CD4-positive, alpha-beta T cell treated with Interleukin-6 for 4 hours (primary cell): ENCODE measurements around the gene ACSS3.
"Not testable (repeated sequence)": the region's sequence is repeated elsewhere in the genome, so short reads cannot be mapped to it uniquely, and the experiment has no call there.

ENCODE experiments used
- DNase-seq: peaks from one replicate; pipeline ENCODE4 v3.0.0-alpha.2; 2020; ENCODE audit warnings: mixed read lengths

Gene ACSS3

DNA sequence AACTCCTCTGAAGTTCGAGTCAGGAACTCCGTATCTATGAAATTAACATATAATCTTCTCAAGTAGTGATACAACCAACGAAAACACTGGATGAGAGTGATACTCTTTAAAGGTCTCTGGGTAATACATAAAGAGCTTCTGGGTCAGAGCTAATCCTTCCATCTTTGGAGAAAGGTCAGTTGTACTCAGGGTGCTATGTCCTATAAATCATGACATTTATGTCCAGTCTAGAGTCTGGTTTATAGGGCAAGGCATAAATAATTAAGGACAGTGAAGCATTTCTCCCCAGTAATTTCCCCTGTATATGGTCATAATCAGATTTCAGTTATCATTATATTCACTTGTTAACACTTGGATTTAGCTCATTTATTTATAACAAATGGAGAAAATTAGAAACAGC, 90.6 kb downstream of the ACSS3 start:
- DNase-seq: no peak

DNA sequence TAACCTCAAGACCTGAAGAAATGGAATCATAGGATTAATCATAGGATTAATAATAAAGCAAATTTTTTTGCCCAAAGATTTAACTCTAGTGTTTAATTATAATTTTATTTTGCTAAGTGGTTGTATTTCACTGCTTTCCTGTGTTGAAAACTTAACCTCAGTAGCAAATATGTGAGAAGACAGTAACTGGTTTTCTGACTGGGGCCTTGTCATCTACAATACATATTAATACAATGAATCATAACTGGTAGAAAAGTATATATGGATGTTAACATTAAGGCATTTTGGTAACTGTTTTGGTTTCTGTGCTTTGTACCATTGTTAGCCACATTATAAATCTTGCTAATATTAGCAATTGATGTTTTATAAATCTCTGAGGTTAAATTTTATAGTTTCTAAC, 92.2 kb downstream of the ACSS3 start:
- DNase-seq: no peak

DNA sequence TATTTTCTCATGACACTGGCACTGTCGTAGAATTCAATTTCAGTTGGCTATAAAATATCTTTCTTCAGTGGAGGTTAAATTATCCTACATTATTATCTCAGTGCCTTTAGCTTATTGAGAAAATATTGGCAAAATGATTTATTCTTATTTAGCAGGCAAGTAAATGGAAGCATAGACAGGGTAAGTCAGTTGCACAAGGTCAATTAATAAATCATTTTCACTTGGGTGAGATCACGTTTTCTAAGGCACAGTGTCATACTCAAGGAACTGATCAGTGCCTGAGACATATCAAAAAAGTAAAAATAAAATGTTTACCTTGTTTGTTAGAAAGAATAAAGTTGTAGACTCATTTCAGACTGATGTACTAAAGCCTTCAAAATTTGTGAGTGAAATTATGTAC, 95.0 kb downstream of the ACSS3 start:
- no peak for DNase-seq

DNA sequence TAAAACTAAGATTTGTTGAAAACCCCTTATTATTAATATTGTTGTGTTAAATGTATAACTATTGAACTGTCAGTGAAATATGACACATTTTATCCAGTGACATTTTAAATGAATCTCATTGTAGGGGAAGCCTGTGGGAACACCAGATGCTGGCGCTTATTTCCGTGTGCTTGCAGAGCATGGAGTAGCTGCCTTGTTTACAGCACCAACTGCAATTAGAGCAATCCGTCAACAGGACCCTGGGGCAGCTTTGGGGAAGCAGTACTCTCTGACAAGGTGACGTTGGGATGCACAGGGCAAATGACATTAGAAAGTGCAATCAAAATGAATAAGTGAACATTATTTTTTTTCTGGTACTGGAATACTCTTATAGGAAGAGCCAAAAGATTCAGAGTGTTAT, 96.8 kb downstream of the ACSS3 start:
- no peak for DNase-seq

DNA sequence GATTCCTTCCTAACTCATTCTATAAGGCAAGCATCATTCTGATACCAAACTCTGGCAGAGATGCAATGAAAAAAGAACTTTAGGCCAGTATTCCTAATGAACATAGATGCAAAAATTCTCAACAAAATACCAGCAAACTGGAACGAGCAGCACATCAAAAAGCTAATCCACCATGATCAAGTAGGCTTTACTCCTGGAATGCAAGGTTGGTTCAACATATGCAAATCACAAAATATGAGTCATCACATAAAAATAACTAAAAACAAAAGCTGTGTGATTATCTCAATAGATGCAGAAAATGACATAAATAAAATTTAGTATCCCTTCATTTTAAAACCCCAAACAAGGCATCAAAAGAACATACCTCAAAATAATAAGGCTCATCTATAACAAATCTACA, 98.9 kb downstream of the ACSS3 start:
- no peak for DNase-seq

DNA sequence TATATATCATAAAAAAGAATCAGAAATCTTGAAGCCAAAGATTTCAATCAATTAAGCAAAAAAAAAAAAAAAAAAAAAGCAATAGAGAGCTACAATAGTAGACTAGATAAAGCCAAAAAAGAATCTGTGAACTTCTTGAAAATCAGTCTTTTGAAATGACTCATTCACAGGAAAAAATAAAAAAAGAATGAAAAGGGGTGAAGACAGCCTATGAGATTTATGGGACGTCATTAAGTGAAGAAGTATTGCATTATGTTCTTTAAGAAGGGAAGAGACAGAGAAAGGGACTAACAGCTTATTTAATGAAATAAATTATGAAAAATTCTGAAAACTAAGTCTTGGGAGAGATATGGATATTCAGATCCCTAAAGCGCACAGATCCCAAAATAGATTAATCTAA, 103.8 kb downstream of the ACSS3 start:
- no peak for DNase-seq

DNA sequence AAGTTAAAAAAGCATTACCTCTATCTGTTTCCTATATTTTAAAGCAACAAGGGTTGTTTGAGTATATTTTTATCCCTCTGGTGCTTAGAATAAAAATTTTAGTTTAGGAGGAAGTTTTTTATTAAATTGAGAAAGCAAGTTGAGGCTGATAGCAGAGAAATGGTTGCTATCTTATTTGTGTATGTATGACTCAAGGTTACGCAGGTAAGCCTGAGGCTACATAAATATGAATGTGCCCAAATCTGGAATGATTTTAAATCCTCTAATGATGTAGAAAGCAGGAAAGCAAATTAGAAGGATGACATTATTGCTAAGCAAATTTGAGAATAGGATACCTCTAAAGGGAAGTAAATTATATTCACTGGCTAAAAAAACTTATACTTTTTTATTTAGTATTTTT, 109.8 kb downstream of the ACSS3 start:
- DNase-seq: no peak

DNA sequence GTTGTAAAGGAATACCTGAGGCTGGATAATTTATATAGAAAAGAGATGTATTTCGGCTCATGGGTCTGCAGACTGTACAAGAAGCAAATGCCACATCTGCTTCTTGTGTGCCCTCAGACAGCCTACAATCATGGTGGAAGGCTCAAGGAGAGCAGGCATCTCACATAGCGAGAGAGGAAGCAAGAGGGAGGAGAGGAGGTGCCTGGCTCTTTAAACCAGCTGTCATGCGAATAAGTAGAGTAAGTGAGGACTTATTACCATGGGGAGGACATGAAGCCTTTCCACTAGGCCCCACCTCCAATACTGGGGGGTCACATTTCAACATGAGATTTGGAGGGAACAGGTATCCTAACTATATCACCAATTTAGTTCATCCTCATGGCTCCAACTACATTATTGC, 118.7 kb downstream of the ACSS3 start:
- DNase-seq: no peak

DNA sequence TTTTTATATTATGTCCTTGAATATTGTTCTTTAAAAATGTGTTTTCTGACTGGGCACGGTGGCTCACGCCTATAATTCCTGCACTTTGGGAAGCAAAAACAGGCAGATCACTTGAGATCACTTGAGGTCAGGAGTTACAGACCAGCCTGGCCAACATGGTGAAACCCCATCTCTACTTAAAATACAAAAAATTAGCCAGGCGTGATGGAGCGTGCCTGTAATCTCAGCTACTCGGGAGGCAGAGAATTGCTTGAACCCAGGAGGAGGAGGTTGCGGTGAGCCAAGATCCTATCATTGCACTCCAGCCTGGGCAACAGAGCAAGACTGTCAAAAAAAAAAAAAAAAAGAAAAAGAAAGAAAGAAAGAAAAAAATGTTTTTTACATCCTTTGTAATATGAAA, 122.7 kb downstream of the ACSS3 start:
- not testable (repeated sequence) for DNase-seq

DNA sequence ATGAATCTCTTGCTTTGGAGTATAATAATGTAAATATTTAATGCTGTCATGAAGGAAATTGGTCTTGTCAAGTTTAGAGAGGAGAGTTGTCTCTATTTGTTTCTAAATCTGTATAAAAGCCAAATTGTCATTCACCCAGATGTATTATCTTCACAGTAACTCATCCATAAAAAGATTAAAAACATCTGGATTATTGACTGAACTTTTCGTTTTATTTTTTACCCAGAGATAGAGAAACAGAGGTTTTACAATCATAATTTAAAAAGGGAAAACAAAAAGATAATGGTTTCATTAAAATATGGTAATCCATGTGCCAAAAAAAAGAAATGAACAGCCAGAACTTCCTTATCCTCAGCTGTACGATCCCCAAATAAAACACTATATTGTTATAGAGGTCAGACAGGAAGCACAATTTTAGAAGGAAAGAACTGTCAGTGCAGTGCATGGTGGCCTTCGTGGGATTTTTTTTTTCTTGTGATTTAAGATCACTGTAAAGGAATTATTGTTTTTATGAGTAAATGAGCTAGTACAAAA, 125.9 kb downstream of the ACSS3 start:
- no peak for DNase-seq

DNA sequence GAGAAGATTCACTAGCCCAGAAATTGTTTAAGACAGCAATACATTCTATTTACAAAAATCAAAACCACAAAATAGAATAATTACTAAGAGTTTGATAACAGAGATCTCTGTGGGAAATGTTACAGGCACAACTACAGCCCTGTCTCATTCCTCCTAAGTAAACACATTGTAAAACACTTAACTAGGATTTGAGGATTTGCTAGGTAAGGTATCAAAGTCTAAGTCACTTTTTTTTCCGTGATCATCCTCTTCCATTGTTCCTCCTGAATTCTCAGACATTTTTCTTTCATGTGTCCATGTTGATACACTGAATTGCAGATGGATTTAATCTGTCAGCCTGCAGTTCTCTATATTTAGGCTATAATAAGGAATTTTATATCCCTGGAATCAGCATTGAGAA, 127.5 kb downstream of the ACSS3 start:
- no peak for DNase-seq

DNA sequence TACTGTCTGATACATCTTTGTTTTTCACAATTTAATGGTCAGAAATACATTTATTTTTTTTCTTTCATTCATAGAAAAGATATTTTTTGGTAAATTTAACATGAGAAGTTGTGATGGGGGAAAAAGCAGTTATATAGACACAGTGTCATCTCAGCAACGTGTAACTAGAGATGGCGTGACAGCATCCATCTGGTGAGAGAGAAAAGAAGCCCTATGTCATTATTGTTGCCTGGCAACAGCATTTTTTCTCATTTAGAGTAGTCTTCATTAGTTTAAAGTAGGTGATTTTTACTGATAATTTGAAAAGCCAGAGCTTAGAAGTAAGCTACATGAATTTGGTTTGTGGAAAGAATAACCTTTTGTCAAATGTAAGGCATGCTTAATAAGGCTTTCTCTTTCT, 128.6 kb downstream of the ACSS3 start:
- no peak for DNase-seq

DNA sequence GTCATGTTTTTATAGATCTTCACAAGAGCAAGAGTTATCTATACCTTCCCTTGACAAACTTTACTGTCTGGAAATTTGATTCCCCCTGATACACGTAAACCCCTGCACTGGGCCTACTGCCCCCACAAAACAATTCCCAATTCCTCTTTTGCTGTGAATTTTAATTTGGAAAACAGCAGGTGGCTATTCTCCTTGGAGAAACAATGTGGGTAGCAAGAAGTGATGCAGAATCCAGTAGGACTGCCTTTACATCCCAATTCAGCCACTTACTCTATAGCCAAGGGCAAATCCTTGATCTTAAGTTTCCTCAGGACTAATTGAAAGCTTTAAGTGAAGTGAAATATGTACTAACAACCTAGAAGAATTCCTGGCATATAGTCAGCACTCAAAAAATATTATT, 129.3 kb downstream of the ACSS3 start:
- no peak for DNase-seq

DNA sequence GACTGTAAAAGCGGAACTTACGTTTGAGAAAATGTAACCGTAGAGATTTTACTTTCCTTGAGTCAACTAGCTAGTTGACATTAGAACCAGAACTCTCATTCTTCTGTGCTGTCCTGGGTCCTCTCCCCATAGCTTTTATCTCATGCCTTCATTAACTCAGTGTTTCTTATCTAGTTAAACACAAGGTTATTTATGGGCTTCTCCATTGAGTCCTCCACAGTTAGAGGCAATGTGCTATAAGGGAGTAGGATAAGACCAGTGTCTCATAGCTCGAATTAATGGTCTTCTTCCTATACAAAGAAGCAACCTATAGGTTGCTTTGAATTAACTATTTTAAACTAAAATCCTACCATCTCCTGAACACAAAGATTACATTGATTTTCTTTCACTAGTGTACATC, 129.8 kb downstream of the ACSS3 start:
- DNase-seq: no peak

DNA sequence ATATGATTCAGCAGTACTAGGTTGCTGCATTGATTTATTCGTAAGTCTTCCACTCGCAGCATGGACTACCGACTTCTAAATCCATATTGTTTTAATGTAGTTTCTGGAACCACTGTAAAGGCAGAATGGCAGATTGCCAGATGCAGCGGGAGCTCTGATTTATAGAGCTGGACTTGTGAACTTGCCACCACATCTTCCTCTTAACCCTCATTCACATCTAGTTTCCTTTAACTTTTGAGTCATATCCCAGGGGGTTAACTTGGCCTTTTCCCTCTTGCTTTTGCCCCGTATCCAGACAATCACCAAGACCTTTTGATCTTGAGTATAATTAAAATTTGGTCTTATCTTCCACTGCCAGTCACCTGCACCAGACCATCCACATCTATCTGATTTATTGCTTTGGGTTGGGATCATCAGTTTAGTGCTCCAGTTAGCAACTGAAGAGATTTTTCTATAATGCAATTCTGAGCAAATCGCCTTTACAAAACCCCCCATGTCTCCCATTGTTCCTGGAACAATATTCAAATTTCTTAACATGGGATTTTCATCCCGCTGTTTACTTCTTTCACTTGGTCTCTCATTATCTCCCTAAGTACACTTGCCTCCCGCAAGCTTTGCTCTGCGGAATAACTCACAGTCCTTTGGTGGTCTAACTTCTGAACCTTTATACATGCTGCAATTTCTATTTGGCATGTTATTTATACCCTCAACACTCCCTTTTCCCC, 130.5 kb downstream of the ACSS3 start:
- DNase-seq: no peak

DNA sequence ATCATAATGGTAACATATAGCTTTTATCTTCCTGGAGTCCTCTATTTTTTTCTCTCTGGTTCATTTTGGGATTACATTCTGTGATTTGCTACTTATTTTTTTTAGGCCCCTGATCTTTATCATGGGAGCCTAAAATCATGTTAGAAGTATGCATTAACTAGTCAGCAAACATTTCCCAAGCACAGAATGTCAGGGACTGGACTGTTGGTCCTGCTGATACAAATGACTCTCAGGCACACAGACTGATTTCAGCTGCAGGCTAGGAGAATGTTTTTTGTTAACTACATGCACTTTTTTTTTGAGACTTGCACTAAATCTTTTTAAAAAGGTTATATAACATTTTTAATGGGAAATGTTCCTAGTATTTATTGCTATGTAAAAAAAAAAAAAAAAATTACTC, 131.1 kb downstream of the ACSS3 start:
- DNase-seq: no peak

DNA sequence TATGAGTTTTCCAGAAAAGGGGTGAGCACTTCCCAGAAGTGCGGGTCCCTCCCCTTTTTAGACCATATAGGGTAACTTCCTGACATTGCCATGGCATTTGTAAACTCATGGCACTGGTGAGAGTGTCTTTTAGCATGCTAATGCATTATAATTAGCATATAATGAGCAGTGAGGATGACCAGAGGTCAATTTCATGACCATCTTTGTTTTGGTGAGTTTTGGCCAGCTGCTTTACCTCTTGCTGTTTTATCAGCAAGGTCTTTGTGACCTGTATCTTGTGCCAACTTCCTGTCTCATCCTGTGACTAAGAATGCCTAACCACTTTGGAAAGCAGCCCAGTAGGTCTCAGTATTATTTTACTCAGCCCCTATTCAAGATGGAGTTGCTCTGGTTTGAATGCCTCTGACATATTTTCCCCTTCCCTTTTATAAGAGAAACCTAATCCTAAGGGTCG, 131.9 kb downstream of the ACSS3 start:
- DNase-seq: not testable (repeated sequence)

DNA sequence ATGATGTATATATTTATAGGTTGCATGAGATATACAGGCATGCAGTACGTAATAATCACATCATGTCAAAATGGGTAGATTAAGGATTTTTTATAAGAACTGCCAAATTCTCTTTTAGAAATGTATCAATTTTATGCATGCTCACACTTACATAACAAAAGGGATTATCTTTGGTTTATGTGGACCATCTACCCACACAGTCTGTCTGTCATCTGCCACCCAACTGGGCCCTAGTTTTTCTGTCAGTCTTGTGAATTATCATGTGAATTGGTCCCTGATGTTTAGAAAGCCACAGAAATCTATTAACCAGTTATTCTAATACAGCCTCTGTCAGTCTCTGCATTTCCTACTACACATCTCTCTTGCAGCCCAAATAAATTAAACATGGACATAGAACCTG, 133.4 kb downstream of the ACSS3 start:
- DNase-seq: no peak

DNA sequence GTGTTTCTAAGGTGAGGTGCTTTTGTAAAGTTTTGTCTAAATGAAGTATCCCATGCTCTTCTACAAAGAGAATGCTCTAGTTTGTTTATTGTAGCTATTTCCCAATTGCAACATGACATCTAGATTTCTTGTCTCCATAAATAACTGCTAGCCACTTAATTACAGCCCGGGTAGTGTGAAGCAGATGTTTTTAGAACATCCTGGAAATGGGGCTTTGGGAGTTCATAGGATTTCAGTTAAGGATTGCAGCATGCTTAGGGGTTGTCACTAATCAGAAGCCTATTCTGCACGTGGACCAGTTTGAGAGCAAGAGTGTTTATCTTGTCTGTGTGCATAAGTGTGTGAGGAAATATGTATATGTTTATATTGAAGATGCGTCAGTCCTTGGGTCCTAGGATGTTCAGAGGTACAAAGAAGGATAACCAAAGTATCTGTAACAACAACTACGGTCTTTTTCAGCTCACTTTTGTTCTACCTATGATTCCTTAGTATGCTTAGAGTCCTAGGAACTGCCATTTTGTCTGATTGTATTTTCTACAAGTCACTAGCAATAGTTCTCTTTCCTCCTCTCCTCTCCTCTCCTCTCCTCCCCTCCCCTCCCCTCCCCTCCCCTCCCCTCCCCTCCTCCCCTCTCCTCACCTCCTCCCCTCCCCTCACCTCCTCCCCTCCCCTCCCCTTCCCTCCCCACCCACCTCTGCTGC, 135.3 kb downstream of the ACSS3 start:
- DNase-seq: no peak

DNA sequence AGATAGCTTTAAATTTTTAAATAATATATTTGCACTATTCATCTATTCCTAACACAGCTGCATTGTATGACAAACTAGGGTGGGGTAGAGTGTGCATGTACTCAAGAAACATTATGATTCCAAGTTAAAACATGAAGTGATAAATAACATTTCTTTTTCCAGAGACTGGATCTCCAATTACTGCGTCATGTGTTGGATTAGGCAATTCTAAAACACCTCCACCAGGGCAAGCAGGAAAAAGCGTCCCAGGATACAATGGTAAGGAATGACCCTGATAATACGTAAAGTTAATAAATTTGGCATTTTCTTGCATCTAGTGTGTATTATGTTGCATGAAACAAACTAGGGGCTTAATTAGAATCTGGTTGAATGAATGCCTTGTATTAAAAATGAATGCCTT, 138.9 kb downstream of the ACSS3 start:
- no peak for DNase-seq

DNA sequence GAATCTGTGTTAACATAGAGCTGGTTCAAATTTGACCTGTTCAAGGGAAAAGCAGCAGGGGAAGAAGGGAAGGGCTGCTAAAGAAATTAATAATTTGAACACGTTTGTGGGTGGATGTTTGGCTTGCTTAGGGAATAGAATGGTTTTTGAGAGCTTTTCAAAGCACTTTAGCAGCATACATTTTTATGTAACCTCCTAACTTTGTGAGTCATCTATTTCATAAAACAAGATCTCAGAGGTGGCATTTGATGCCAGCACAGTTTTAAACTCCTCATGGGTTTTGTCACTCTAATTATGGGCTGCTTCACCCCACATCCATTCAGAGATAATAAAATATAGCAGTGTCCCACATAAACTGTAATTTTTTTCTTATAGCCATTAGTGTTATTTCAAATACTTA, 143.8 kb downstream of the ACSS3 start:
- no peak for DNase-seq

DNA sequence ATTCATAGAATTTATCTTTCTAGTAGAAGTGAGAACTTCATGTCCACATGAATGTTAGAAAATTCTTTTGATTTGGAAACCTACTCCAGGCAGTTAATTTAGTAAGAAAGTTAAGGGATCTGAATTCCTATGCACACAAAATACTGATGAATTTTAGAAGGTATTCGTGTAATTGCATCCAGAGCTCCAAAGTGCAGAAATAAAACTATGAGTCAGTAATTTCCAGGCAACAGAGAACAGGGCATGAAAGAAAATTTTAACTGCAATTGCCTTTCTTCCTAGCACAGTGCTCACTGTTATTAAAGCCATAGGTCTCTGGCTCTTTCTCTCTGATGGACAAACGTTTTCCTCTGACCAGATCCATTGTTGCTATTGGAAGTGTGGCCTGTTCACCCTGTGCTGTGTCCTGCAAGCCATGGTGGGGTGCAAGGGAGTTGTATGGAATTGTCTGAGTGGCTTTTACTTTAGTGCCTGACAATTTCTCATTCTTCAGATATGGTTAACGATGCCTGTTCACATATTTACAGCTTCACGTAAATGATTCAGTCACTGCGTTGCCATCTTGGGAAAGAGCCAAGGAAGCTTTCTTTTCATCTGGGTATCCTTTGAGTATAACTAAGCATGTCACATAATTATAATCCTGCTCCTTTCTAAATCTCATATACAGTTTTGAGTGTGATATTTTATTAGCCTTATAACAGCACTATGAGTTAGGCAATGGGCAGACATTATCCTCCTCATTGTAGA, 145.1 kb downstream of the ACSS3 start:
- DNase-seq: no peak

DNA sequence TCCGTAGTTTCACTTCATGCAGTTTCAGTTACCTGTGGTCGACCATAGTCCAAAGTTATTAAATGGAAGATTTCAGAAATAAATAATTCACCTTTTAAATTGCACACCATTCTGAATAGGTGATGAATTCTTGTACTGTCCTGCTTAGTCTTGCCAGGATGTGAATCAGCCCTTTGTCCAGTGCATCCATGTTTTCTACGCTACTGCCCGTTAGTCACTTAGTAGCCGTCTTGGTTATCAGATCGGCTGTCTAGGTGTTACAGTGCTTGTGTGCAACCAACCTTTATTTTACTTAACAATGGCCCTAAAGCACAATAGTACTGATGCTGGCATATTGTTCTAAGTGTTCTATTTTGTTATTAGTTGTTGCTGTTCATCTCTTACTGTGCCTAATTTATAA, 146.7 kb downstream of the ACSS3 start:
- no peak for DNase-seq

DNA sequence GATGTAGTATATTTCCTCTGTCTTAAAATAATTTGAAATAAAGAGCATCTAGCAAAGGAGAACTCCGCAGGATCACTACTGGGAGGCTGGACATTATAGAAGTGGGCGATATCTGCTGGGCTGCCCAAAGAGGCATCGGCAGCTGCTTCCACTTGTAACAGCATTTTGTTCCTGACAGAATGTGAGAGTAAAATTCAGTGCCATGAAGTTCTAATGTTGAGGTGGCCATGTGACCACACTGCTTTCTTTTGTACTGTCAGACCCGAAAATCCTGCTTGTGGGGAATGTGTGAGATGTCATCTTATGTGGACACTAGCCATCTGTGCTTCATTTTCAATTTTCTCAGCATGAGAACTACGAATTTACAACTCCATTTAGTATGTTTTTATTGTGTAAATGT, 151.9 kb downstream of the ACSS3 start:
- no peak for DNase-seq
